Measurements from ENCODE around the gene RASGRP1. TPM values are rescaled to one million over a fixed set of nuclear protein-coding genes. Genes with fewer than 3 reads are reported as not detected.

The RASGRP1 gene
- total RNA-seq, 4 donors from 2014 or later, result 0.79 to 6.2 (median 1.9) TPM

- DNase-seq (ENCODE audit: low spot score) (no peak), ATAC-seq (ENCODE audit: low FRiP score) (no peak)
- no peak for TF ChIP-seq CTCF (IDR thresholded peaks at IDR 0.05)
Measured at GRCh38 chr15:38459480-38459879, 105.1 kb downstream of the RASGRP1 start.

- TF ChIP-seq CTCF (IDR thresholded peaks at IDR 0.05), result no peak
- ATAC-seq (ENCODE audit: low FRiP score), result no peak
- no peak for DNase-seq (ENCODE audit: low spot score)
Measured at GRCh38 chr15:38458646-38459045, 106.0 kb downstream of the RASGRP1 start.

- DNase-seq (ENCODE audit: low spot score), result no peak
- ATAC-seq (ENCODE audit: low FRiP score), result no peak
- no peak for TF ChIP-seq CTCF (IDR thresholded peaks at IDR 0.05)
Measured at GRCh38 chr15:38455092-38455491, 109.5 kb downstream of the RASGRP1 start.

GRCh38 chr15:38454696-38455090 is 109.9 kb downstream of the RASGRP1 start:
- no peak for TF ChIP-seq CTCF (IDR thresholded peaks at IDR 0.05)
- ATAC-seq (ENCODE audit: low FRiP score), result no peak
- no peak for DNase-seq (ENCODE audit: low spot score)

- peak; percentile 99 for ATAC-seq (ENCODE audit: low FRiP score)
- TF ChIP-seq CTCF (IDR thresholded peaks at IDR 0.05), result no peak
- peak; percentile 68 for DNase-seq (ENCODE audit: low spot score)
Measured at GRCh38 chr15:38453971-38454695, 110.5 kb downstream of the RASGRP1 start, which contains the start of gene FAM98B. Gene FAM98B, plus strand, starts transcription at chr15:38454127. Its CDS starts 35 bp downstream, at chr15:38454162.

- no peak for ATAC-seq (ENCODE audit: low FRiP score)
- no peak for TF ChIP-seq CTCF (IDR thresholded peaks at IDR 0.05)
- DNase-seq (ENCODE audit: low spot score), result no peak
Measured at GRCh38 chr15:38441130-38441519, 123.5 kb downstream of the RASGRP1 start.
